ENCODE results near the gene PLXNB1.
A peak's percentile ranks its signal among the peaks of the same experiment; 100 is the strongest.

Gene PLXNB1

GRCh38 chr3:48432411-48433371 is 2.8 kb upstream of the PLXNB1 start:
- no peak for DNase-seq

GRCh38 chr3:48431224-48432029 is 1.5 kb upstream of the PLXNB1 start:
- DNase-seq: no peak

GRCh38 chr3:48430708-48431101 is 819 bp upstream of the PLXNB1 start:
- no peak for DNase-seq

- DNase-seq: peak; percentile 62
These were observed 448 bp downstream of the PLXNB1 start for GRCh38 chr3:48429317-48429959.

- no peak for DNase-seq
These were observed 1.1 kb downstream of the PLXNB1 start for GRCh38 chr3:48428572-48429316.

GRCh38 chr3:48428088-48428571 is 1.8 kb downstream of the PLXNB1 start:
- no peak for DNase-seq

- no peak for DNase-seq
These were observed 2.3 kb downstream of the PLXNB1 start for GRCh38 chr3:48427630-48427962.

DNA sequence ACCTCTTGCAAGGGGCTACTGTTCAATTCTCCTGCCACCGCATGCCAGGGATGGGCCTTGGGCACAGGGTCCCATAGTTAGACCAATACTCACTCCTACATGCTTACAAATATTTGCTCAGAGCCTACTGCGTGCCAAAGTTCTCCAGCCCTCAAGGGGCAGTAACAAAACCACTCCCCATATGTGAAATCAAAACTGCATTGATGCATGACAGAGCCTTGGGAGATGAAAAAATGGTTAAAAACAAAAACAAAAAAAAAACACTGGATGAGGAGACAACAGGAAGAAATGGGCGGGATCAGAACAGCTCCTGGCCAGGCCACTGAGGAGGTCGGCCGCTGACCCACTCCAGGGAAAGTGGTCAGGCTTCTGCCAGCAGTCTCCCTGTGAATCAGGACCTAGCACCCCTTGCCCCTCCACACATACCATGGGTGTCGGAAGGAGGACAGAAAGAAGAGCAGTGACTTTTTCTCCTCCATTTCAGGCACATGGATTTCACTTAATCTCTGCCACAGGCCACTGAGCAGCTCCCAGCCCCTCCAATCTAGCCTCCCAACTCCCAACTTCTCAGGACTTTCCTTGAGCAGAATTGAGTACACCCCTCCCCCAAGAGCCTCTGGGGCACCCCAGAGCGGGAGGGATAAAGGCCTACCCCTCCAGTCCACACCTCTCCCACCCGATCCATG is 2.8 kb downstream of the PLXNB1 start:
- no peak for DNase-seq

- no peak for DNase-seq
These were observed 3.4 kb downstream of the PLXNB1 start for GRCh38 chr3:48426401-48426909.

GRCh38 chr3:48425281-48425812 is 4.5 kb downstream of the PLXNB1 start:
- no peak for DNase-seq

- no peak for DNase-seq
These were observed 5.8 kb downstream of the PLXNB1 start for GRCh38 chr3:48423883-48424695.

DNA sequence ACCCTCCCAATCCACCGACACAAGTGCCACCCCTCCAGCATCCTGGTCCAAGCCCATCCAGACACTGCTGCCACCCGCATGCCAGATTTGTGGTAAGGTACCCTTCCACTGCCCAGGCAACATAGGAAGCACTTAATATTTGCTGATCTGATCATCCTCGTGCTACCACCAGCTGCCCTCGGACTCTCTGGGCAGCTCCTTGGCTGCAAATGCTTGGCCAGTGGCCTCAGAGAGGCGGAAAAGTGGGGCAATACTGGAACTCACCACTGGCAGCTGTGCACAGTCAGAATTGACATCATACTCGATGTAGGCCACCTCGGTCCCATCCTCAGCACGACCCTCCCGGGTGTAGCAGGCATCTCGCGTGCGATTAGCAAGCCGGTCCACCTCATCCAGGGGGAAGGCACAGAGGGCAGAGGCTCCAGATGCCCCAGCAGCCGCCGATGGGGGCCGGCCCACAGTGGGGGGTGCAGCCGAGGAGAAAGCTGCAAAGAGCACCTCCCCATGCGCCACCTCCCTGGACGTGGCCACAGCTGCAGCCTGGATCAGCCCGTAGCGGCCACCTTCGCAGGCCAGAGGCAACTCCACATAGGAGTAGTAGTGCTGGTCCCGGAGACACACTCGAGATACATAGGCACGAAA is 6.5 kb downstream of the PLXNB1 start:
- no peak for DNase-seq

GRCh38 chr3:48422681-48423080 is 7.2 kb downstream of the PLXNB1 start:
- no peak for DNase-seq

- DNase-seq: no peak
These were observed 7.6 kb downstream of the PLXNB1 start for GRCh38 chr3:48422272-48422671.

DNA sequence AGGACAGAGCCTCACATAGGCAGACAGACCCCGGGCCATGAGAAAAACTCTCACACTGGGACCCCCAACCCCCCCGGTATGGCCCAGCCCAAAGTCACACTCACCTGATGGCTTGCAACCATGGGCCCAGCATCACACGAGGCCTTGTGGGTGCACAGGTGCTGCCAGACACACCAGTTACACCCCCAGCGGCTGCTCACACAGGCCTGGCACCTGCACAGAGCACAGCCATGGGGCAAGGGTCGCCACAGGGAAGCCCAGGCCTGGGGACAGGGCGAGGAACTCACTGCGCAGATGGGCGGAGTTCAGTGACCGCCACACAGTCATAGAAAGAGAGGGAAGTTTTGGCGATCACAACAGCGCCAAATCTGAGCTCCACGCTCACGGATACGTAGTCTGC is 9.3 kb downstream of the PLXNB1 start:
- DNase-seq: no peak

- DNase-seq: no peak
These were observed 10.3 kb downstream of the PLXNB1 start for GRCh38 chr3:48419597-48419996.

DNA sequence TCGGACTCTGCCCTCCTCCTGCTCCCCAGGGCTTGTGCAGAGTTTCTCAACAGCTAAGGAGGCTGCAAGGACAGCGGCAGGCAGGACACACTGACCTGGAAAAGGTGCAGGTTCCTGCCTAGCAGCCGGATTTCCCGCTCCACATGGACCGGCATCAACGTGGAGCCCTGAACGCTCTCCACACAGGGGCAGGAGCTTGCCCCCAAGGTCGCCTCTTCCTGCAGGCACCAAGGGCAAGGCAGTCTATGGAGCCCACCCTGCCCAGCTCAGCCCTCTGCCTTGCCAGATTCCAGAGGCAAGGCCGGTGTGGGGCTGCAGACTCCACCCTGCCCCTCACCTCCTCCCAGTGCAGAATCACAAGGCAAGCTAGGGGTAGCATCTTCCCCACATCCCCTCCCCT is 10.7 kb downstream of the PLXNB1 start:
- no peak for DNase-seq

GRCh38 chr3:48418651-48419050 is 11.2 kb downstream of the PLXNB1 start:
- DNase-seq: no peak

DNA sequence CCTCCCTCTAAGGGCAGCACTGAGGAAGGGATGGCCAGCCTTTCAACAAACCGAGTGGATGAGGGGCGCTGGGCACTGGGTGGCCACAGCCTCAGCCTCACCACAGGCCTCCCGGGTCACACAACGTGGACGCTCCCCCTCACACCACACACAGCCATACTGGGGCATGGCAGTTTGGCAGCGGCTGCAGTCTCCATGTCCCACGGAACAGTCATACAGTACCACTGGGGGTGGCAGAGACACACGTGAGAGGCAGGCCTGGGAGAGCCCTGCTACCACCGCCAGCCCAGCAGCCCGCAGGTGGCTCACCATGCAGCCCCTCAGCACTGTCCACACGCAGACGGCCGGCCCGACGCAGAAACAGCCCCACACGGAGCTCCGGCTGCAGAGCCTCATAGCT is 11.7 kb downstream of the PLXNB1 start:
- DNase-seq: no peak

DNA sequence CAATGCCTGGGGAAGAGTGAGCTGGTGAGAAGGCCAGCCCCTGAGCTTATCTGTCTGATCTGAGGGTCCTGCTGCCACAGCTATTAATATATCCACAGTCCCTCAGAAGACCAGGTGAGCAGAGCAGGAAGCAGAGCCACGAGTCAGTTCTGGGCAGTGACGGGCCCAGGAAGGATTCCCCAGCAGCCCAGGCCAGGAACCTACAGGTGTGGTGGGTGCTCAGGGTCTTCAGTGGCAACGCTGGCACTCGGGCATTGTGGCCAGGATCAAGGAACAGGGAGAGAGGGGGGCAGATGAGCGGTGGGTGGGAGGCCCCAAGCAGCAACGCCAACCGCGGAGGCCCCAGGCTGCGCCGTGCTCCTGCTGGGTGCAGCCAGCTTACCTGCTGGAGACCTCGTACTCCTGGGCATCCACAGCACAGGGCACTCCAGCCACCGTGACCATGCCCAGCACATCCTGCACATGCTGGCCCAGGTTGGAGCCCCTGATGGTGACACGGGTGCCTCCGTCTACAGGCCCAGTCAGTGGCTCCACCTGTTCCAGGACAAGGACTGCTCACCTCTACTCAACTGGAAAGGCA is 12.3 kb downstream of the PLXNB1 start:
- no peak for DNase-seq

All from CD4-positive, alpha-beta T cell treated with Interferon gamma for 1 hour (primary cell).